HL-60 (cell line): ENCODE measurements around the gene AP1S3.

Source experiments
- POLR2AphosphoS5 ChIP-seq: IDR thresholded peaks from 2 replicates; pipeline ENCODE4 v1.6.1; 2012; ENCODE audit warnings: low read depth
- SPI1 ChIP-seq: IDR thresholded peaks from 2 replicates; pipeline ENCODE4 v1.6.1; 2012; ENCODE audit warnings: low read depth, mild to moderate bottlenecking, borderline replicate concordance
- TF ChIP-seq, protein P1 (sequence below): IDR thresholded peaks from one replicate; pipeline ENCODE4 v1.5.1; 2011; ENCODE audit warnings: low read length, control low read depth, inconsistent platforms; ENCODE audit not compliant: insufficient read depth
- TF ChIP-seq, protein P2 (sequence below): IDR thresholded peaks from 2 replicates; pipeline ENCODE4 v1.6.1; 2012; ENCODE audit warnings: low read depth; ENCODE audit not compliant: insufficient replicate concordance

DNA sequence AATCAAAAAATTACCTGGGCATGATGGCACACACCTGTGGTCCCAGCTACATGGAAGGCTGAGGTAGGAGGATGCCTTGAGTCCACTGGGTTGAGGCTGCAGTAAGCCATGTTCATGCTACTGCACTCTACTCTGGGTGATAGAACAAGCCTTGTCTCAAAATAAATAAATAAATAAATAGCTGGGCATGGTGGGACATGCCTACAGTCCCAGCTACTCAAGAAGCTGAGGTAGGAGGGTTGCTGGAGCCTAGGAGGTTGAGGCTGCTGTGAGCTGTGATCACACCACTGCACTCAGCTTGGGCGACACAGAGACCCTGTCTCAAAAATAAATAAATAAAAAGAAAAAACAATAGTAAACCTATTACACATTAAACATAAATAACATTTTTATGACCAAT is 3.0 kb downstream of the AP1S3 start:
- TF ChIP-seq, protein P1, sequence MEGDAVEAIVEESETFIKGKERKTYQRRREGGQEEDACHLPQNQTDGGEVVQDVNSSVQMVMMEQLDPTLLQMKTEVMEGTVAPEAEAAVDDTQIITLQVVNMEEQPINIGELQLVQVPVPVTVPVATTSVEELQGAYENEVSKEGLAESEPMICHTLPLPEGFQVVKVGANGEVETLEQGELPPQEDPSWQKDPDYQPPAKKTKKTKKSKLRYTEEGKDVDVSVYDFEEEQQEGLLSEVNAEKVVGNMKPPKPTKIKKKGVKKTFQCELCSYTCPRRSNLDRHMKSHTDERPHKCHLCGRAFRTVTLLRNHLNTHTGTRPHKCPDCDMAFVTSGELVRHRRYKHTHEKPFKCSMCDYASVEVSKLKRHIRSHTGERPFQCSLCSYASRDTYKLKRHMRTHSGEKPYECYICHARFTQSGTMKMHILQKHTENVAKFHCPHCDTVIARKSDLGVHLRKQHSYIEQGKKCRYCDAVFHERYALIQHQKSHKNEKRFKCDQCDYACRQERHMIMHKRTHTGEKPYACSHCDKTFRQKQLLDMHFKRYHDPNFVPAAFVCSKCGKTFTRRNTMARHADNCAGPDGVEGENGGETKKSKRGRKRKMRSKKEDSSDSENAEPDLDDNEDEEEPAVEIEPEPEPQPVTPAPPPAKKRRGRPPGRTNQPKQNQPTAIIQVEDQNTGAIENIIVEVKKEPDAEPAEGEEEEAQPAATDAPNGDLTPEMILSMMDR = no peak
- TF ChIP-seq, protein P2, sequence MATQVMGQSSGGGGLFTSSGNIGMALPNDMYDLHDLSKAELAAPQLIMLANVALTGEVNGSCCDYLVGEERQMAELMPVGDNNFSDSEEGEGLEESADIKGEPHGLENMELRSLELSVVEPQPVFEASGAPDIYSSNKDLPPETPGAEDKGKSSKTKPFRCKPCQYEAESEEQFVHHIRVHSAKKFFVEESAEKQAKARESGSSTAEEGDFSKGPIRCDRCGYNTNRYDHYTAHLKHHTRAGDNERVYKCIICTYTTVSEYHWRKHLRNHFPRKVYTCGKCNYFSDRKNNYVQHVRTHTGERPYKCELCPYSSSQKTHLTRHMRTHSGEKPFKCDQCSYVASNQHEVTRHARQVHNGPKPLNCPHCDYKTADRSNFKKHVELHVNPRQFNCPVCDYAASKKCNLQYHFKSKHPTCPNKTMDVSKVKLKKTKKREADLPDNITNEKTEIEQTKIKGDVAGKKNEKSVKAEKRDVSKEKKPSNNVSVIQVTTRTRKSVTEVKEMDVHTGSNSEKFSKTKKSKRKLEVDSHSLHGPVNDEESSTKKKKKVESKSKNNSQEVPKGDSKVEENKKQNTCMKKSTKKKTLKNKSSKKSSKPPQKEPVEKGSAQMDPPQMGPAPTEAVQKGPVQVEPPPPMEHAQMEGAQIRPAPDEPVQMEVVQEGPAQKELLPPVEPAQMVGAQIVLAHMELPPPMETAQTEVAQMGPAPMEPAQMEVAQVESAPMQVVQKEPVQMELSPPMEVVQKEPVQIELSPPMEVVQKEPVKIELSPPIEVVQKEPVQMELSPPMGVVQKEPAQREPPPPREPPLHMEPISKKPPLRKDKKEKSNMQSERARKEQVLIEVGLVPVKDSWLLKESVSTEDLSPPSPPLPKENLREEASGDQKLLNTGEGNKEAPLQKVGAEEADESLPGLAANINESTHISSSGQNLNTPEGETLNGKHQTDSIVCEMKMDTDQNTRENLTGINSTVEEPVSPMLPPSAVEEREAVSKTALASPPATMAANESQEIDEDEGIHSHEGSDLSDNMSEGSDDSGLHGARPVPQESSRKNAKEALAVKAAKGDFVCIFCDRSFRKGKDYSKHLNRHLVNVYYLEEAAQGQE = no peak
- no peak for TF ChIP-seq POLR2AphosphoS5
- TF ChIP-seq SPI1 = no peak
